Measurements from ENCODE around the gene ENOX1.
"Not testable (repeated sequence)": the region's sequence is repeated elsewhere in the genome, so short reads cannot be mapped to it uniquely, and the experiment has no call there.

Gene ENOX1

GRCh38 chr13:43786766-43787517 is at the start of gene ENOX1:
Gene ENOX1, minus strand, starts transcription at chr13:43786972.
- DNase-seq: peak; percentile 28

DNA sequence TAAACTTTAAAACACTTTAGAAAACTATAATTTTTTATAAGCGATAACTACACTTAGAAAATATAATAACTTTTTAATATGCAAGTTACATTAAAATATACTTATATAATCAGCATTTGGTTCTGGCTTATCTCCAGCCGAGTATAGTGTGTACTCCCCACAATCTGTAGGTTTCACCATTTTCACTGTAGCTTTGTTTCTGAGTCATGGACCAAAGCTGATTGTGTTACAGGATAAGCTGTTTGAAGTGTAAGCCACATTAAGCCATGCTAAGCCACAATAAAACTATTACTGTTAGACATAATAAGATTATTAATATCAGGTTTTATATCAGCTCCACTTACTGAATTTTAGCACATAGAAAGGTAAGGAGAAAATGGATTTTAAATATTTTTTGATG is 48.9 kb upstream of the ENOX1 start:
- no peak for DNase-seq

GRCh38 chr13:43831088-43831487 is 44.3 kb upstream of the ENOX1 start:
- no peak for DNase-seq

DNA sequence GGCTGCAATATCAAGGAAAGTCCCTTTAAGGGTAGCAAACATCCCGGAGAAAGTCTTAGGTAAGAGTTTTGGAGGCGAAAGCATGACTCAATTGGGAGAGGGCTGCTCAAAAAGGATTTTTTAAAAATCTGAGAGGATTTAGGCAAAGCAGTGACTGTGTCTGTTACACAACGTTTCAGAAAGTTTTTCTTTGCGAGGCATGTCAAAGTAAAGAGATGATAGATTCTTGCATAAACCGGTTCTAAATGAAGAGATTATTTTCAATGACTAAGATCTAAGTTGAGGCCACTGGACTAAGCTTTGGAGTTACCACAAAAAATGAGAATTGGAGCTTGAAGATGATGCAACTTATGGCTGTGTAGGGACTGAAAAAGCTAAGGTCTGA is 43.7 kb upstream of the ENOX1 start:
- no peak for DNase-seq

- DNase-seq: not testable (repeated sequence)
Observed at GRCh38 chr13:43824656-43825055, 37.9 kb upstream of the ENOX1 start.

GRCh38 chr13:43822969-43823368 is 36.2 kb upstream of the ENOX1 start:
- no peak for DNase-seq

- DNase-seq: no peak
Observed at GRCh38 chr13:43816401-43816889, 29.7 kb upstream of the ENOX1 start.

DNA sequence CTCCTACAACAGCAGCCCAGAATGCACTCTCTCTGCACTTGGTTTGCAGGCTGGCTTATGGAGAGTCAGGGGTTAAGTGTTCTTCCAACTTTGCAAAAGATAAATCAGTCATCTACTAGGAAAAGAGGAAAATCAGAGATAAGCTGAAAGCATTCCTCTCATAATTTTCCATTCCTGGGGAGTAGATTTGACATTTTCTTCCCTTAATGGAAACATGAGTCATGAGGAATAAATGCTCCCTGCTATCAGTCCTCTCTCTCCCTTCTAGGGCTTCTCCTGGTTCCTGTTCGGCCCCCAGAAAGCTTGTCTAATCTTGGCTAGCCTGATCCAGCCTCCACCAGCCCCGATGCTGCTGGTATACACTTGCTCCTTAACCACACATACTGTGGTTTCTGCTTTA is 28.4 kb upstream of the ENOX1 start:
- DNase-seq: no peak

- no peak for DNase-seq
Observed at GRCh38 chr13:43808676-43809075, 21.9 kb upstream of the ENOX1 start.

DNA sequence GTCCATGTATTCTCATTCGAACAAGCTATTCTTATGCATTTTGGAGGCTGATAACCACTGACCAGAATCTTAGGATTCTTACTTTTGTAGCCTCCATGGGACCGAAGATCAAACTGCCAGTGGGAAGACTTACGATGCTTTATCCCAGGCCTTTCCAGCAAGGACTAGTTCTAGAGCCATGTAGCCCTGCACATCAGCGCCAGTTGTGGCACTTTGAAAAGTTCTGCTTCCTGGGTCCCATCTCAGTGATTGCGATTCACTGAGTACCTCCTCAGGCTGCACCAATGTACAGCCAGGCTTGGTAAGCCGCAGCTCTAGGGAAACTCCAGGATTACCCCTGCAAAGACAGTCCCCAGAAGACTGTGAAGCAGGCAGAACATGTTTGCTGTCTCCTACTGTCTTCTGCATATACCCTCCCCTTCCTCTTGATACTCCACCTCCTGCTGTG is 18.9 kb upstream of the ENOX1 start:
- no peak for DNase-seq

DNA sequence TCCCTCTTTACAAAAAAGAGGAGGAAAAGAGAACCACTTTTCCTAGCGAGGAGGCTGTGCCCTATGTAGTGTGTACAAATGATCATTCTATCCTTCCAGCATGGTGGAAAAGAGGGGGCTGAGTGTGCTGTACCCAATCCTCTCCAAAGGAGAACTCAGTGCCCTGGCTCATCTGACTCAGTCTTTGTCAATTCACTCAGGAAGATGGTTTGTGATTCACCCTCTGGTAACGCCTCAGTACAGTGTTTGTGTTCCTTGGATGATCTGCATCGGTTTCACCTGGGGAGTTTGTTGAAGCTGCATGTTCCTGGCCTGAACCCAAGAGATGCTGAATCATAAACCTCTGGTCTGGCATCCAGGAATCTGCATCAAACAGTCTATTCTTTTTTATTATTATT is 18.3 kb upstream of the ENOX1 start:
- DNase-seq: peak; percentile 6

GRCh38 chr13:43804461-43805070 is 17.8 kb upstream of the ENOX1 start:
- no peak for DNase-seq

GRCh38 chr13:43802511-43802910 is 15.7 kb upstream of the ENOX1 start:
- no peak for DNase-seq

DNA sequence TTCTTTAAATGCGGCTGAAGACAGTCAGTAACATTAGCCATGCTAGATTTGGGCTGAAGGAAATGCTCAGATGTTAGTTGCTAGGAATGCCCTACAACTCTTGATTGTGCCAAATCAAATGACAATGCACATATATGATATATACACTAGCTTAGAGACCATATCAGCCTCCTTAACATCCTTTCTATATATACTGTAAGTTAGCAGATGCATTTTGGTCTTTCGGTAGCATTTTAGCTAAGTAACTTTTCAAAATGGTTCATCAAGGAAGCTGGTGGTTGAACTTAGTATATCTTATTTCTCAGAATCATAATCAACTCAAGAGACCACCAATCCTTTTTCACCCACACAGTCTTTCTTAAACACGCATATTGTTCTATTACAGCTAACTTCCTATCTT is 14.1 kb upstream of the ENOX1 start:
- no peak for DNase-seq

DNA sequence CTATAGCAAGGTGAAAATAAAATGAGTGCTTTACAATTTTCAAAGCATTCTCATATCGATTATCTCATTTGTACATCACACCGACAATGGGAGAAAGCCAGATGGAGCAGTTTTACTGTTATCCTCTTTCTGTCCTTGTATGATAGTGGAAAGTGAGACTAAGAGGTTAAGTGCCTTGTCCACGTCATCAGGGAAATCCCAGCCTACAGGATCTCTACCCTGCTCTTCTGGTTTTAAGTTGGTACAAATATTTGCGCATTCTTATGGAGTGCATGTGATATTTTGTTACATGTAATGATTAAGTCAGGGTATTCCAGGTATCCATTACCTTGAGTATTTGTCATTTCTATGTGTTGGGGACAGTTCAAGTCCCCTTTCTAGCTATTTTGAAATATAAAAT is 12.4 kb upstream of the ENOX1 start:
- no peak for DNase-seq

- DNase-seq: no peak
Observed at GRCh38 chr13:43797869-43798268, 11.1 kb upstream of the ENOX1 start.

DNA sequence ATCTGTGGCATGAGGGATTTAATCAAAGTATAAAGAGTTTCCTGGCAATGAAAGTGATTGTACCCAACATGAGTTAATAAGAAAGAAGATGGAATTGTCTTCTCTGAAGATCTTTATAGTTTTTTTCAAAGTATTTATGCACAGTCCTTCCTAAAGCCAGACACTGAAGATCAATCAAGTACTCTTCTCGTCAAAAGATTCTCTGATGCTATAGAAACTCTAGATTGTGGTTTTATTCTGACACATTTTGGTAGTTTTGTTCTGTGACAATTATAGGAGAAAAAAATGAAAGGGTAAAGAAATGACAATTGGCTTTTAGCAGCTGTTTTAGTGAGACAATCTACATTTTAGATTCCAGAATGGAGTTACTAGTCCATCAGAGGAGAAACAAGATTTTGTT is 10.4 kb upstream of the ENOX1 start:
- no peak for DNase-seq

GRCh38 chr13:43794416-43794815 is 7.6 kb upstream of the ENOX1 start:
- DNase-seq: no peak

- no peak for DNase-seq
Observed at GRCh38 chr13:43792076-43792881, 5.5 kb upstream of the ENOX1 start.

- no peak for DNase-seq
Observed at GRCh38 chr13:43787997-43788396, 1.2 kb upstream of the ENOX1 start.

GRCh38 chr13:43787518-43787891 is 733 bp upstream of the ENOX1 start:
- no peak for DNase-seq

DNA sequence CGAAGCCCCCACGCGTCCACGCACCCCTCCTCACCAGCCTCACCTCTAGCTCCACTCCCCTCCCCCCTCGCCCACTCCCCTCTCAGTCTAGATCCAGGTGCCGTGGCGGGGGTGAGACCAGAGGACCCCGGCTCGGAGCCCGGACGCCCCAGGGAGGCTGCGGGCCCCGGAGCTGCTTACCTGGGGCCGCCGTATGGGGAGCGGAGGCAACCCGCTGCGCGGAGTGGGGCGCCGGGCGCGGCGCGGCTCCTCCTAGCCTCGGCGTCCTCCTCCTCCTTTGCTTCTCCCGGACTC is 353 bp downstream of the ENOX1 start:
- no peak for DNase-seq

GRCh38 chr13:43785650-43786471 is 911 bp downstream of the ENOX1 start:
- DNase-seq: peak; percentile 18

Data from activated naive CD4-positive, alpha-beta T cell treated with Interleukin-2 at 50 U/mL for 16 hours (primary cell).